ENCODE results near the gene OR8G1.
"Not testable (repeated sequence)": the region's sequence is repeated elsewhere in the genome, so short reads cannot be mapped to it uniquely, and the experiment has no call there.

The OR8G1 gene

DNA sequence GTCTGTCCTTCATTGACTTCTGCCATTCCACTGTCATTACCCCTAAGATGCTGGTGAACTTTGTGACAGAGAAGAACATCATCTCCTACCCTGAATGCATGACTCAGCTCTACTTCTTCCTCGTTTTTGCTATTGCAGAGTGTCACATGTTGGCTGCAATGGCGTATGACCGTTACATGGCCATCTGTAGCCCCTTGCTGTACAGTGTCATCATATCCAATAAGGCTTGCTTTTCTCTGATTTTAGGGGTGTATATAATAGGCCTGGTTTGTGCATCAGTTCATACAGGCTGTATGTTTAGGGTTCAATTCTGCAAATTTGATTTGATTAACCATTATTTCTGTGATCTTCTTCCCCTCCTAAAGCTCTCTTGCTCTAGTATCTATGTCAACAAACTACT, 9.0 kb downstream of the OR8G1 start:
- not testable (repeated sequence) for DNase-seq

DNA sequence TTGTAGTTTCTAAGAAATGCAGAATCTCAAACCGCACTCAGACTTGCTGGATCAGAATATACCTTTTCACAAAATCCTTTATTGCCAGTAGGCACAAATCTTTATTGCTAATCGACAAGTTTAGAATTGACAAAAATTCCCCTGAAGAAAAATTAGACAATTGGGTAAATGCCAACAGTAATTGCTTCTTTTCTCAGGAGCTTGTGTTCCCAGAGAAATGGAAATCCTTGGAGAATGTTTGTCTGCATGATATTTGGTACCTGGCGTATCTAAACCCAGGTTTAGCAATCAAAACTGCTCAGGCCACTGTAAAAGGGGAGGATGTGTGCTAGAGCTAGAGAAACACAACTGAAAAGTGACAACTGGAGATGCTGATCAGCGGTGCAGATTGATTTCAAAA, 15.2 kb downstream of the OR8G1 start, which contains the start of gene OR8G5:
Gene OR8G5, plus strand, starts transcription at position 301 of the 400 bp plus-strand sequence. CDS start 8,556 bp downstream, outside the sequence.
- DNase-seq = no peak

GRCh38 chr11:124265041-124265440, 24.1 kb downstream of the OR8G1 start:
- DNase-seq = not testable (repeated sequence)

DNA sequence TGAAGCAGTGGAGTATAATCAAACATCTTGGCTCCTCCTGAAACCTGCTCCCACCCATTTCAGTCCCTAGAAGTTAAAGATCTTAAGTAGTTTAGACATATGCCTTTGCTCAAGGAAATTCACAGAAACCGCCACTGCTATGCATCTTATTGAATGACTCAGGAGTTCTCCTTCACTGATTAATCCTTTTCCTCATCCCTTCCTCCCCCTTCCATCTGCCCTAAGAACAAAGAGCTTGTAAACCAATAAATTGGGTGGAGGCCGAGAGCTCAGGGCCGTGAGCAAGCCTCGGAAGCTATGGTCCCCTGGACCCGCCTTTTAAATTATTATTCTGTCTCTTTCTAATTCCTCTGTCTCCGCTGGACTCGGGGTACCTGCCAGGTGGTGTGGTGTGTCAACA, 30.0 kb downstream of the OR8G1 start:
- DNase-seq = not testable (repeated sequence)

GRCh38 chr11:124274000-124274399, 33.1 kb downstream of the OR8G1 start:
- no peak for DNase-seq

GRCh38 chr11:124276081-124276480, 35.2 kb downstream of the OR8G1 start:
- peak; percentile 91 for DNase-seq

GRCh38 chr11:124277207-124277606, 36.3 kb downstream of the OR8G1 start:
- DNase-seq = no peak

DNA sequence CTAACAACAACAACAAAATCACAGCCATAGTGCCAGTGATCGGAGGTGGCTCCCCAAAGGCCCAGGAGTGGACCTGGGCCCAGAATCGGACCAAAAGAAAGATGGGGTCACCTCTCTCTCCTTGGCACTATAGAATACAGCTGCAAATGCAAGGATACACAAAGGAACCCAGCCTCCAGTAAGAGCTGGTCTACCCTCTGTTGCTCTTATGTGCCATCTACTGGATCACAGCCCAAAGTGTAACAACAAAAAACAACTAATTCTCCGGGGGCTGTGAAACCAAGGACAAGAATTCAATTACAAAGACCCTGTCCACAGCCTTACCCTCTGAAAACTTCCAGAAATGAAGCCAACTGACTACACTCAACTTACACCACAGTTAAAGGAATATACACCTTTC, 36.9 kb downstream of the OR8G1 start:
- peak; percentile 69 for DNase-seq

- DNase-seq = no peak
Measured at GRCh38 chr11:124278261-124278660, 37.4 kb downstream of the OR8G1 start.

- DNase-seq = no peak
Measured at GRCh38 chr11:124285610-124286344, 44.9 kb downstream of the OR8G1 start.

DNA sequence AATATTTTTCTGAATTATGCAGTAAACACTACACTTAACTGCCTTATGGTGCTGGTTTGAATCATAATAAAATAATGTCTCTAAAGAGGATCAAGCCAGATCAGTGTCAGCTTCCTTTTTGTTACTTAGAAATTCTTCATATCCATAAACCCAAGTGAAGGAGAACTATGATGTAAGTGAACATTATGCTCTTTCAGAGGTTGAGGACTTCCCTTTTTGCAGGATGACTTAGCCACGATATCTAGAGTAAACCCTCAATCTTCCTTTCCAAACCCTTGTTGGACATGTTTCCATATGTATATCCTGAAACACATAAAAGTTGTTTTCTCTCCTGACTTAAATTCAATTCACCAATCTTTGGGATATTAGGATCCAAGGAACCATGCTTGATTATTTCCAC, 53.8 kb downstream of the OR8G1 start:
- peak; percentile 5 for DNase-seq

- DNase-seq = no peak
Measured at GRCh38 chr11:124296016-124296415, 55.1 kb downstream of the OR8G1 start.

DNA sequence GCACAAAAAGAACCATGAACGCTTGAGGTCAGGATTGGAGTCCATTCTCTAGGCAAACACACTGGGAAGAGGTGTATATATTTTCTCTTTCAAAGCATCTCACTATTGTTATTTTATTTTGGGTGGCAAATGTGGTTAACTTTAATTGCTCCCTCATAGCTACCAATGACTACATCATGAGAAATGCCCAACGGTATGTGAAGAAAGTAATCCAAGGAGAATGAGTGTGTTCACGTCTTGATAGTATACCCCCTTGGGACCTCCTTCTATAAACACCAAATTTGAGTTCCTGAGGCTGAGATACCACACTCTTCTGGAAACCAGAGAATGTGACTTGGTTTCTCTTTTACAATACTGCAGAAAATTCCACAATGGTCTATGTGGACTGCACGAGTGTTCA, 57.0 kb downstream of the OR8G1 start:
- DNase-seq = no peak

DNA sequence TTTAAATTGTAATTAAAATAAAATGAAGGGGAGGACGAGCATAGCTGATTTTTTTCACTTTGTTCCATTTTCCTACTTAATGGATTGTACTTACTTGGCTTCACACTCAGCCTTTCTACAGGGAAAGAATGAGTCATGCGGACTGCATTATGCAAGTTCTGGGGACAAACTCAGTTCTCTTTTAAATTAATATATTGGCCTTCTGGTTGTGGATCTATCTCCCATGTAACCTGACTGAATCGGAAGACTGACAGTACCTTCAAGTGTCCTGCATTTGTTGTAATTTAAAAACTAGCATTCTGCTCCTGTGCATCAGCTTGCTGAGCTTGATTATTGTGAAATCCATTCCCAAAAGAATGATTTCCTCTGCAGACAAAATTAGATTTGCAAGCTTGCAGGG, 60.7 kb downstream of the OR8G1 start:
- DNase-seq = no peak

DNA sequence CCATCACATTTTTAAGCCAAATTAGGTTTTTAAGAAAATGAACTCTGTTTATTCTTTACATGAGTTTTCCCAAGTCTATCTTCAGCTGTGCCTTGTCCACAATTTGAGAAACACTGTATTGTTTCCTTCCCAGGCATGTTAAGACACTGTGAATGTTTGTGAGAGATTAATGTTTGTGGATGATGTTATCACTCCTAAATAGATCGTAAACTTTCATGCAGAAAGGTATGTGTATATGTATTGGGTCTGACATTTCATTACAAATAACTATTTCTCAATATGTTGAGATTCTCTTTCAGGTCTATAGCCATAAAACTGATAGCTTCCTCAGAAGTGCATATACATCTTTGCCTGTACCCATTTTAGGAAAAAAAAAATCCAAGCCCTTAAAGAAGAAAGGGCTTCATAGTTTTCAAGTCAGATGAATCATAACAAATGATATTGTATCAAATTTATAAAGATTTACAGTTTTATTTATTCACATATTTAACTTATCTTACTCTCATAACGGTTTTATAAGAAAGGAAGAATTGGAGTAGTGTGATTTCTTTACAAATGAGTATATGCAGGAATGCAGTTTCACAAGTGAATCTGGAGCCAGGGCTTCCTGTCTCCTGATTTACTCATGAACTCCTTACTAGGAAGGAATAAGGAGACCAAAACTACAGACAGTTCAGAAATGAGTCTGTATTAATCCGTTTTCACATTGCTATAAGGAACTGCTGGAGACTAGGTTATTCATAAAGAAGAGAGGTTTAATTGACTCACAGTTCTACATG, 61.6 kb downstream of the OR8G1 start:
- DNase-seq = no peak
